ENCODE results near the gene RARS2.

The RARS2 gene

GRCh38 chr6:87472525-87473418 lies 117.0 kb downstream of the RARS2 start, which contains the start of gene SLC35A1 (continued):
- TF ChIP-seq ZNF692 (tag by site-specific recombination; IDR thresholded peaks at IDR 0.05) = peak; percentile 55; the same call in 1 of the 2 replicates
- no peak for TF ChIP-seq OSR2 (tag by site-specific recombination; IDR thresholded peaks at IDR 0.05)
- TF ChIP-seq KLF8 (tag by site-specific recombination; IDR thresholded peaks at IDR 0.05) = peak; percentile 91
- no peak for TF ChIP-seq ZNF645 (tag by site-specific recombination; IDR thresholded peaks at IDR 0.05)
- no peak for TF ChIP-seq SALL2 (tag by site-specific recombination; IDR thresholded peaks at IDR 0.05; ENCODE audit: borderline replicate concordance)
- TF ChIP-seq ZNF580 (tag by site-specific recombination; IDR thresholded peaks at IDR 0.05) = 0 out of 2 replicates have a peak, but pooled peaks have one; percentile 32
- peak; percentile 95 for TF ChIP-seq ZFHX2 (tag by site-specific recombination; conservative IDR thresholded peaks at IDR 0.05)
- peak; percentile 82 for TF ChIP-seq KLF17 (tag by site-specific recombination; IDR thresholded peaks at IDR 0.05)
- no peak for TF ChIP-seq ZNF148 (tag by site-specific recombination; IDR thresholded peaks at IDR 0.05; ENCODE audit: borderline replicate concordance)
- no peak for TF ChIP-seq ZNF433 (tag by site-specific recombination; IDR thresholded peaks at IDR 0.05; ENCODE audit: low read depth)
- TF ChIP-seq SCRT2 (tag by site-specific recombination; IDR thresholded peaks at IDR 0.05) = no peak
- no peak for TF ChIP-seq ZNF169 (tag by site-specific recombination; IDR thresholded peaks at IDR 0.05)
- peak; percentile 99 for TF ChIP-seq ZNF335 (tag by site-specific recombination; conservative IDR thresholded peaks at IDR 0.05)
- no peak for TF ChIP-seq ZNF585B (tag by site-specific recombination; IDR thresholded peaks at IDR 0.05)
- TF ChIP-seq IKZF3 (tag by site-specific recombination; IDR thresholded peaks at IDR 0.05) = peak; percentile 35; the same call in 1 of the 2 replicates
- TF ChIP-seq ZBTB11 (tag by site-specific recombination; conservative IDR thresholded peaks at IDR 0.05; ENCODE audit: low read depth) = peak; percentile 59
- peak; percentile 59; the same call in 1 of the 2 replicates for TF ChIP-seq ZNF660 (tag by site-specific recombination; IDR thresholded peaks at IDR 0.05)
- TF ChIP-seq ZNF658 (tag by site-specific recombination; IDR thresholded peaks at IDR 0.05) = no peak
- no peak for TF ChIP-seq GFI1B (tag by site-specific recombination; IDR thresholded peaks at IDR 0.05)
- 0 out of 2 replicates have a peak, but pooled peaks have one; percentile 17 for TF ChIP-seq KLF7 (tag by site-specific recombination; IDR thresholded peaks at IDR 0.05; ENCODE audit: borderline replicate concordance)
- TF ChIP-seq ZNF292 (tag by site-specific recombination; IDR thresholded peaks at IDR 0.05; ENCODE audit: borderline replicate concordance, low read depth) = no peak
- no peak for TF ChIP-seq ZNF10 (tag by site-specific recombination; IDR thresholded peaks at IDR 0.05)
- no peak for TF ChIP-seq OVOL3 (tag by site-specific recombination; IDR thresholded peaks at IDR 0.05)
- no peak for TF ChIP-seq ZNF560 (tag by site-specific recombination; IDR thresholded peaks at IDR 0.05; ENCODE audit: borderline replicate concordance)
- peak; percentile 91 for TF ChIP-seq ZBTB17 (tag by site-specific recombination; IDR thresholded peaks at IDR 0.05)
- no peak for TF ChIP-seq ZNF677 (tag by site-specific recombination; IDR thresholded peaks at IDR 0.05)
- no peak for TF ChIP-seq ZNF138 (tag by site-specific recombination; IDR thresholded peaks at IDR 0.05; ENCODE audit: borderline replicate concordance)
- TF ChIP-seq MZF1 (tag by site-specific recombination; IDR thresholded peaks at IDR 0.05; ENCODE audit: borderline replicate concordance) = peak; percentile 78; the same call in 1 of the 2 replicates
- TF ChIP-seq MEIS1 (CRISPR knock-in tag; IDR thresholded peaks at IDR 0.05; ENCODE audit: borderline replicate concordance) = peak; percentile 35; the same call in 1 of the 2 replicates
